Prostate gland (tissue), 2 donors: ENCODE results near the gene CASP8.

ENCODE experiments used
- CTCF ChIP-seq, 4 experiments: fragments of 200-600 bp in 2 of 4; fragments of 450-650 bp in 2 of 4; sonication (generic) in 2 of 4; IDR thresholded peaks; 1 replicate in 3 of 4; 2 replicates in 1 of 4; pipeline ENCODE4 v1.5.1; 2016 to 2019; ENCODE audit warnings: antibody characterized with exemption in 4 of 4, mild to moderate bottlenecking in 2 of 4, moderate library complexity in 2 of 4
- POLR2A ChIP-seq: fragments of 450-650 bp; IDR thresholded peaks from one replicate; pipeline ENCODE4 v1.6.1; 2016; ENCODE audit warnings: antibody characterized with exemption, mild to moderate bottlenecking
- POLR2AphosphoS5 ChIP-seq: sonication (generic); formaldehyde crosslinking; IDR thresholded peaks from one replicate; pipeline ENCODE4 v1.6.1; 2017; ENCODE audit warnings: antibody characterized with exemption

GRCh38 chr2:201242571-201243277 is 17.6 kb upstream of the CASP8 start:
- TF ChIP-seq CTCF (IDR thresholded peaks at IDR 0.05) (no peak), POLR2A (no peak), POLR2AphosphoS5 (no peak)
